ENCODE measurements around the gene OR2V2.

OR2V2 gene

GRCh38 chr5:181120761-181121160, 26.6 kb upstream of the OR2V2 start:
- no peak for DNase-seq
- Histone ChIP-seq H3K79me2 (ENCODE audit: control insufficient read depth, insufficient read depth, low read length) (no peaks in the 10 kb centered on the region), H3K4ac (ENCODE audit: low read depth, low read length) (no peak overlapping the region), H3K4me1 (ENCODE audit: control insufficient read depth, low read depth, low read length) (no peaks in the 10 kb centered on the region), H4K8ac (ENCODE audit: low read depth, low read length) (no peak overlapping the region), H2BK5ac (ENCODE audit: low read length) (no peak overlapping the region), H2BK15ac (replicated peaks; ENCODE audit: low read depth) (no peak overlapping the region), H3K27ac (ENCODE audit: low read depth, low read length) (no peak overlapping the region), H3K4me3 (ENCODE audit: low read length) (no peak overlapping the region), H3K9ac (ENCODE audit: low read length) (no peak overlapping the region), H2BK120ac (ENCODE audit: low read depth, low read length) (no peak overlapping the region), H3K56ac (ENCODE audit: low read length) (no peak overlapping the region), H3K23ac (ENCODE audit: low read length) (no peak overlapping the region), H3K79me1 (ENCODE audit: low read length) (no peaks in the 10 kb centered on the region), H3K36me3 (ENCODE audit: control insufficient read depth, insufficient read depth, low read length) (no peaks in the 10 kb centered on the region), H2AK5ac (ENCODE audit: low read length) (no peak overlapping the region), H3K4me2 (ENCODE audit: low read length) (no peak overlapping the region), H3K18ac (ENCODE audit: low read length) (no peak overlapping the region), H4K5ac (ENCODE audit: low read length) (no peak overlapping the region), H3K27me3 (ENCODE audit: insufficient read depth, low read length, poor library complexity) (peaks cover 3% of the 10 kb centered on the region)
- WGBS (ENCODE audit: extremely low coverage, insufficient coverage, low lambda C conversion rate): no CpG with 5 or more reads among the region's 5 CpGs

DNA sequence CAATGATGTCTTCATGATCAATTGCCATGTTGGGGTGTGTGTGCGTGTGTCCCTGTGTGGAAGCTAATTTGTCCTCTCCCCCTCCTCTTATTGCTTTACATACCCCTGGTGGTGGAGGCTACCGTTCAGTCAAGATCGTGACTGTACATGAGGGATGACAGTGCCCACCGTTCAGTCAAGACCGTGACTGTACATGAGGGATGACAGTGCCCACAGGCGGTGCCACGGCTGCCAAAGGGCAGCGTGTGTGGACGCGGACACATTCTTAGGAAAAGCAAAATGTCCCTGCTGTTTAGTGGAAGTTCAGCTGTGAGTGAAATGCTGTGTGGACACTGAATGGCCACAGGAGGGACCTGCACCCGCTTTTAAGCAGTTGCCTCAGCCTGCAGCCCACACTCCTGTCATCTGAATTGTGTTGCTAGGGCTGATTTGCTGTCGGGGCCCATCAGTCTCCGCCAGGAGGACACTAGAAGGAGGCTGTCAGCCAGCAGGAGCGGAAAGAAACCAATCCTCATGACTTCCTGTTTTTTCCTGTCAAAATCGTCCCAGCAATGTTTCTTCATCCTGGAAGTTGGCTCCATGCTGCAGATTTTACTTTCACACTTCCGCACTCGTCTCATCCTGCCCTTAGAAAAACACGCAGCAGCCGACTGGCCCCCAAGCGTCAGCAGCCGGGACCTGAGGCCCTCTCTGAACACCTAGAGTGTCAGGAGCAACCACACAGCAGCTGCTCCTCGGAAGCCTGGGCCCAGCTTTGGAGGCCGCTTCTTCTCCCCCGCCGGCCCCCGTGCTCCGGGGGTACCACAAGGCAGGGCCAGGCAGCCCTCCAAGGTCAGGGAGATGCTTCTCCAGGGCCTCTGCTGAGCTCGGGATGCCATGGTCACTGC, 25.5 kb upstream of the OR2V2 start:
- no CpG with 5 or more reads among the region's 28 CpGs for WGBS (ENCODE audit: extremely low coverage, insufficient coverage, low lambda C conversion rate)
- Histone ChIP-seq H3K56ac (ENCODE audit: low read length) (no peak overlapping the region), H3K18ac (ENCODE audit: low read length) (no peak overlapping the region), H3K27ac (ENCODE audit: low read depth, low read length) (no peak overlapping the region), H3K27me3 (ENCODE audit: insufficient read depth, low read length, poor library complexity) (no peaks in the 10 kb centered on the region), H3K4me3 (ENCODE audit: low read length) (no peak overlapping the region), H2AK5ac (ENCODE audit: low read length) (no peak overlapping the region), H3K9ac (ENCODE audit: low read length) (no peak overlapping the region), H4K5ac (ENCODE audit: low read length) (no peak overlapping the region), H4K8ac (ENCODE audit: low read depth, low read length) (no peak overlapping the region), H2BK15ac (replicated peaks; ENCODE audit: low read depth) (no peak overlapping the region), H3K23ac (ENCODE audit: low read length) (no peak overlapping the region), H3K4ac (ENCODE audit: low read depth, low read length) (no peak overlapping the region), H3K36me3 (ENCODE audit: control insufficient read depth, insufficient read depth, low read length) (no peaks in the 10 kb centered on the region), H3K4me1 (ENCODE audit: control insufficient read depth, low read depth, low read length) (no peaks in the 10 kb centered on the region), H2BK120ac (ENCODE audit: low read depth, low read length) (no peak overlapping the region), H2BK5ac (ENCODE audit: low read length) (no peak overlapping the region), H3K79me2 (ENCODE audit: control insufficient read depth, insufficient read depth, low read length) (no peaks in the 10 kb centered on the region), H3K79me1 (ENCODE audit: low read length) (no peaks in the 10 kb centered on the region), H3K4me2 (ENCODE audit: low read length) (no peak overlapping the region)
- peak; percentile 57 for DNase-seq

- DNase-seq: no peak
- H2BK15ac ChIP-seq (replicated peaks; ENCODE audit: low read depth): no peak overlapping the region
- H3K56ac ChIP-seq (ENCODE audit: low read length): no peak overlapping the region
- no peaks in the 10 kb centered on the region for H3K27me3 ChIP-seq (ENCODE audit: insufficient read depth, low read length, poor library complexity)
- H3K23ac ChIP-seq (ENCODE audit: low read length): no peak overlapping the region
- H3K4me2 ChIP-seq (ENCODE audit: low read length): no peak overlapping the region
- no CpG with 5 or more reads among the region's 3 CpGs for WGBS (ENCODE audit: extremely low coverage, insufficient coverage, low lambda C conversion rate)
- no peak overlapping the region for H4K8ac ChIP-seq (ENCODE audit: low read depth, low read length)
- no peak overlapping the region for H2BK5ac ChIP-seq (ENCODE audit: low read length)
- no peak overlapping the region for H3K4me3 ChIP-seq (ENCODE audit: low read length)
- no peak overlapping the region for H3K4ac ChIP-seq (ENCODE audit: low read depth, low read length)
- H3K27ac ChIP-seq (ENCODE audit: low read depth, low read length): no peak overlapping the region
- H2BK120ac ChIP-seq (ENCODE audit: low read depth, low read length): no peak overlapping the region
- no peak overlapping the region for H3K9ac ChIP-seq (ENCODE audit: low read length)
- no peak overlapping the region for H4K5ac ChIP-seq (ENCODE audit: low read length)
- no peak overlapping the region for H2AK5ac ChIP-seq (ENCODE audit: low read length)
- H3K79me2 ChIP-seq (ENCODE audit: control insufficient read depth, insufficient read depth, low read length): no peaks in the 10 kb centered on the region
- H3K4me1 ChIP-seq (ENCODE audit: control insufficient read depth, low read depth, low read length): no peaks in the 10 kb centered on the region
- no peaks in the 10 kb centered on the region for H3K36me3 ChIP-seq (ENCODE audit: control insufficient read depth, insufficient read depth, low read length)
- H3K79me1 ChIP-seq (ENCODE audit: low read length): no peaks in the 10 kb centered on the region
- no peak overlapping the region for H3K18ac ChIP-seq (ENCODE audit: low read length)
Observed at GRCh38 chr5:181124526-181124925, 22.9 kb upstream of the OR2V2 start.

GRCh38 chr5:181126841-181127240, 20.5 kb upstream of the OR2V2 start:
- Histone ChIP-seq H3K4me3 (ENCODE audit: low read length) (no peak overlapping the region), H2BK120ac (ENCODE audit: low read depth, low read length) (no peak overlapping the region), H3K23ac (ENCODE audit: low read length) (no peak overlapping the region), H3K4me1 (ENCODE audit: control insufficient read depth, low read depth, low read length) (no peaks in the 10 kb centered on the region), H4K8ac (ENCODE audit: low read depth, low read length) (no peak overlapping the region), H2AK5ac (ENCODE audit: low read length) (no peak overlapping the region), H3K18ac (ENCODE audit: low read length) (no peak overlapping the region), H3K27me3 (ENCODE audit: insufficient read depth, low read length, poor library complexity) (no peaks in the 10 kb centered on the region), H4K5ac (ENCODE audit: low read length) (no peak overlapping the region), H3K9ac (ENCODE audit: low read length) (no peak overlapping the region), H3K36me3 (ENCODE audit: control insufficient read depth, insufficient read depth, low read length) (no peaks in the 10 kb centered on the region), H3K4me2 (ENCODE audit: low read length) (no peak overlapping the region), H3K4ac (ENCODE audit: low read depth, low read length) (no peak overlapping the region), H2BK15ac (replicated peaks; ENCODE audit: low read depth) (no peak overlapping the region), H2BK5ac (ENCODE audit: low read length) (no peak overlapping the region), H3K79me1 (ENCODE audit: low read length) (no peaks in the 10 kb centered on the region), H3K79me2 (ENCODE audit: control insufficient read depth, insufficient read depth, low read length) (no peaks in the 10 kb centered on the region), H3K27ac (ENCODE audit: low read depth, low read length) (no peak overlapping the region), H3K56ac (ENCODE audit: low read length) (no peak overlapping the region)
- DNase-seq: no peak
- WGBS (ENCODE audit: extremely low coverage, insufficient coverage, low lambda C conversion rate): no CpG with 5 or more reads among the region's 18 CpGs

DNA sequence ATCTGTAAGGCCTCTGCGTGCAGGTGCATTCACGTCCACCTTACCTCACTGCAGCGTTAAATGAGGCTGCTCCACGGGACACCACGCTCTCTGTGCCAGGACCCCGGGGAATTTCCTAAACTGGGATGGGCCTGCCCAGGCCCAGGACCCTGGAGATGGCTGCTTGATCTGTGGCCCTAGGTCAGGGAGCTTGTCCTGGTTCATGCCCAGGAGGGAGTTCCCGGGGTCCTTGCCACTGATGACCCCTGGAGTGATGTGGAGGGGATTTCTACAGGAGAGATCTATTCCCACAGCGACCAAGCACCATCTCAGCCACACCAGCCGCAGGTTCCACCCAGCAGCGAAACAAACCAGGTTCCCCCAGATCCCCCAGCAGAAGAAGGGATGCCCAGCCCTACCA, 19.9 kb upstream of the OR2V2 start:
- Histone ChIP-seq H3K9ac (ENCODE audit: low read length) (no peak overlapping the region), H3K56ac (ENCODE audit: low read length) (no peak overlapping the region), H2AK5ac (ENCODE audit: low read length) (no peak overlapping the region), H3K4me2 (ENCODE audit: low read length) (no peak overlapping the region), H3K36me3 (ENCODE audit: control insufficient read depth, insufficient read depth, low read length) (no peaks in the 10 kb centered on the region), H3K18ac (ENCODE audit: low read length) (no peak overlapping the region), H4K8ac (ENCODE audit: low read depth, low read length) (no peak overlapping the region), H3K4me1 (ENCODE audit: control insufficient read depth, low read depth, low read length) (no peaks in the 10 kb centered on the region), H3K79me2 (ENCODE audit: control insufficient read depth, insufficient read depth, low read length) (no peaks in the 10 kb centered on the region), H3K23ac (ENCODE audit: low read length) (no peak overlapping the region), H4K5ac (ENCODE audit: low read length) (no peak overlapping the region), H3K79me1 (ENCODE audit: low read length) (no peaks in the 10 kb centered on the region), H3K4ac (ENCODE audit: low read depth, low read length) (no peak overlapping the region), H3K27me3 (ENCODE audit: insufficient read depth, low read length, poor library complexity) (no peaks in the 10 kb centered on the region), H3K27ac (ENCODE audit: low read depth, low read length) (no peak overlapping the region), H2BK5ac (ENCODE audit: low read length) (no peak overlapping the region), H2BK120ac (ENCODE audit: low read depth, low read length) (no peak overlapping the region), H2BK15ac (replicated peaks; ENCODE audit: low read depth) (no peak overlapping the region), H3K4me3 (ENCODE audit: low read length) (no peak overlapping the region)
- DNase-seq: no peak
- WGBS (ENCODE audit: extremely low coverage, insufficient coverage, low lambda C conversion rate): no CpG with 5 or more reads among the region's 10 CpGs
